ENCODE results near the gene AIFM2.
"Not testable (repeated sequence)": the region's sequence is repeated elsewhere in the genome, so short reads cannot be mapped to it uniquely, and the experiment has no call there.

The AIFM2 gene

DNA sequence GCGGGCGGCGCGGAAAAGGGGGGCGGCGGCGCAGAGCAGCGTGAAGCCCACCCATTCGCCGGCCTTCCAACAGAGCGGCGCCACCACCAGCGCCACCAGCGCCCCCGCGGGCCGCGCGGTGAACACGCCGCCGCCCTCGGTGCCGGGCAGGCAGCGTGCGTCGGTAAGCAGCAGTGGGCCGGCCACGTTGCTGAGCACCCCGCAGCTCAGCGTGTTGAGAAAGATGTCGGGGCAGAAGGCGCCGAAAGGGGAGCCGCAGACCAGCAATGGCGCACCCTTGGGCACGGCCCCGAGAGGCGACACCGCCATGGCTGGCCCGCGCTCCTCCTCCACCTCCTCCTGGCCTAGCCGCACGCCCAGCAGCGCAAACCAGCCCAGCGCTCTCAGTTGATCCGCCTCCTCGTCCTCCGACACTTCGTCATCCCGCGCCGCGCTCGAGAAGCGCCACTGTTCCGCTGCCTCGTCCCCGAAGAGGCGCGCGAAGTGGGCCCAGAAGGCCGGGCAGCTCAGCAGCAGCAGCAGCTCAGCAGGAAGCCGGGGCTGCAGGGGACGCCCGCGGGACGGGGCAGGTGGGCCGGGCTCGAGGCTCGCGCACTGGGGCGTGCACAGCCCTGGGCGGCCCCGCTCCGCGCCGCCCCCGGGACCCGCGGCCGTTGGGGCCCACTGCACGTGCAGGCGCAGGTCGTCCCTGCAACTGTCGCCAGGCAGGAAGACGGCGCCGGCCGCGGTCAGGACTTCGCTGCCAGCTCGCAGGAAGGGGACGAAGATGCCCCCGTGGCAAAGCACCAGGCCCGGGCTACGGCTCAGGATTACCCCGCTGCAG, 13.3 kb upstream of the AIFM2 start:
- DNase-seq (ENCODE audit: low spot score): peak; percentile 77

GRCh38 chr10:70145166-70145665, 12.6 kb upstream of the AIFM2 start:
- no peak for DNase-seq (ENCODE audit: low spot score)

- no peak for DNase-seq (ENCODE audit: low spot score)
Measured at GRCh38 chr10:70144372-70145110, 11.9 kb upstream of the AIFM2 start.

DNA sequence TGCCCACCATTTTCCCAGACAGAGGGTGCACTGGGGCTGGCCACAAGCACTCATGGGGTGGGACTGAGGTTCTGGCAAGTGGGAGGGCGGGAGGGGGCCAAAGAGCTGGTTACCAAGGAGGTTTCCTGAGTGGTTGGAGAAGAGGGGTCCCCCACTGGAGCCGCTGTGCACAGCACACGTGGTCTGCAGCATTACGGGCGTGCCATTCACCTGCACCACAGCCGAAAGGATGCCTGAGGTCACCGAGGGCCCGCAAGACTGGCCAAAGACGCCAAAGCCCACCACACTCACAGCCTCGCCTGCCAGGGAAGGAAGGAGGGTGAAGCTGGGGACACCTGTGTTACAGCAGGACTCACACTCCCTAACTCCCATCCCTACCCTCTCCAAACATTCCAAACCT, 9.9 kb upstream of the AIFM2 start:
- no peak for DNase-seq (ENCODE audit: low spot score)

DNA sequence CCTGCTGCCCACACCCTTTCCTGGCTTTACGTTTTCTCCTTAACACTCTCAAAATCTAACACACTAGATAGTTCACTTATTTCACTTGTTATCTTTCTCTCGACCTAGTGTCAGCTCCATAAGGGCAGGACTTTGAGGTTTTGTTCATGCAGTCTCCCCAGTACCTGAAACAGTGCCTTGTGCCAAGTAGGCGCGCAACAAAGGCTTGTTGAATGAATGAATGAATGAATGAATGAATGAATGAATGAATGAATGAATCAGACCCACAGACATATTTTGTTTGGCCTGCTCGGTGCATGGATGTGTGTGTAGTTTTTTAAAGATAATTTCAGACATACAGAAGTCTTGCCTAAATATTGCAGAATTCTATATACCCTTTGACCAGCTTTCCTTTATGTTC, 7.7 kb upstream of the AIFM2 start:
- DNase-seq (ENCODE audit: low spot score): no peak

DNA sequence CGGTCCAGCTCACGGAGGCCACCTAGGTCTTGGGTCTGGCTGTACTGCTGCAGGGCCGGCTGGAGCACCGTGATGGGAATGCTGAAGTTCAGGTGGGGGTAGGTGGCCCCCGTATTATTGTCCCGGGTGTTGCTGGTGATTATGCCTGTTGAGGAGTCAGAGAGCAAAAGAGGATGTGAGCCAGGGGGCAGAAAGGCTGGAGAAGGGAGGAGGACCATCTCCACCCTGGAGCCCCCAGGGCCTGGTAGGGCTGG, 7.3 kb upstream of the AIFM2 start:
- no peak for DNase-seq (ENCODE audit: low spot score)

- no peak for DNase-seq (ENCODE audit: low spot score)
Measured at GRCh38 chr10:70139151-70139996, 6.7 kb upstream of the AIFM2 start.

- DNase-seq (ENCODE audit: low spot score): no peak
Measured at GRCh38 chr10:70137927-70138883, 5.6 kb upstream of the AIFM2 start.

- DNase-seq (ENCODE audit: low spot score): no peak
Measured at GRCh38 chr10:70137135-70137534, 4.5 kb upstream of the AIFM2 start.

- DNase-seq (ENCODE audit: low spot score): no peak
Measured at GRCh38 chr10:70135684-70136083, 3.1 kb upstream of the AIFM2 start.

- DNase-seq (ENCODE audit: low spot score): no peak
Measured at GRCh38 chr10:70135046-70135445, 2.4 kb upstream of the AIFM2 start.

- DNase-seq (ENCODE audit: low spot score): no peak
Measured at GRCh38 chr10:70131560-70131937, 1.1 kb downstream of the AIFM2 start.

GRCh38 chr10:70130878-70131559, 1.6 kb downstream of the AIFM2 start:
- peak; percentile 79 for DNase-seq (ENCODE audit: low spot score)

DNA sequence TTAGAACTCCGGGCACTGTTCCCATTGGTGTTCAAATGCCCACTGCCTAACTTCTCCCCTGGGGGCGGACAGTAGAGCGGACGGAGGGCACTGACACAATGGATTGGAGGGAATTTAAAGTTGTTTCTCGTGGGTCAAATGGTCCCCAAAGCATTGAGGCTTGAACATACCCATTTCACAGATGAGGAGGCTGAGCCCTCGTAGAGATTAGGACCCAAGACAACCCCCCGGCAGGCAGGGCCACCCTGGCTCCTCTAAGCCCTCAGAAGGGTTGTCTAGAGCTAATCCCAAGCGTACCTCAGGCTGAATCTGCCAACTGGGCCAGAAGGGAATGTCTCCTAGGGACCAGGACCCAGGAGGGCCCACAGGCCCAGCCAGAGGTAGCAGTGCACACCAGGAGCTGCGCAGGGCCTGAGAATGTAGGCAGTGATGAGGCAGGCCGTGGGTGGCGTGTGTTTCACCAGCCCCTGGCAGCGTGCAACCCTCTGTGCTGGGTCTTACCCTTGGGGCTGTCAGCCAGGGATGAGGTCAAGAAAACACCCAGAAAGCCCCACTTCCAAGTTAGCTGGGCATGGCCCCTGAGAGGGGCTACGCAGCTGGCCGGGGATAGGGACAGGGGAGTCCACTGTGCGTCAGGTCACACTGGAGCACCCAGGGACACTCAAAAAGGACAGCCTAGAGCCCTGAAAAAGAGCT, 5.8 kb downstream of the AIFM2 start:
- no peak for DNase-seq (ENCODE audit: low spot score)

DNA sequence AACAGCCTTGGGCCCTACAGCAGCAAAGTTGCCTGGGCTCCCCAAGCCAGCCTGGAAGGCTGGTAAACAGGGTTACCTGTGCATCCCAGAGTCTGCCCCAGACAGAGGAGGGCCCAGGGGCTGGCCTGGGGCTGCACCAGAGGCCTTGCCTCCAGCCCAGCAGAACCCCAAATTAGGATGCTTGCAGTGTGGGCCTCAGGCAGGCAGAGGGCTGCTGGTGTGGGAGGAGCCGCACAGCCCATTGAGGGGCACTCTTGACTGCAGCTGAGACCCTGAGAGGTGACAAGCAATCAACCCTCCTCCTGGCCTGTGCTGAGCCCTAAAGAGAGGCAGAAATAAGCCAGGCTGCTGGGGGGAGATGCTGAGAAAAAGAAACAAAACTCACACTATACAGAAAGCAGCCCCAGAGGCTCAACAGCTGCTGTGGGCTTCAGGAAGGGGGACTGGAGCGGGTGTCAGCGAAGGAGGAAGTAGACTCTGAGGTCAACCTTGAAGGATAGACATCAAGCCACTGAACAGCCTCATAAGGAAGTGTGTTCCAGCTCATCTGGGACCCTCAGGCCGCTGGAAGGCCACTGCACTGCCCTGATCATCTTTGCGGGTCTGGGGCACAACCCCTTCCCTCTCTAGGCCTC, 6.6 kb downstream of the AIFM2 start:
- DNase-seq (ENCODE audit: low spot score): no peak

DNA sequence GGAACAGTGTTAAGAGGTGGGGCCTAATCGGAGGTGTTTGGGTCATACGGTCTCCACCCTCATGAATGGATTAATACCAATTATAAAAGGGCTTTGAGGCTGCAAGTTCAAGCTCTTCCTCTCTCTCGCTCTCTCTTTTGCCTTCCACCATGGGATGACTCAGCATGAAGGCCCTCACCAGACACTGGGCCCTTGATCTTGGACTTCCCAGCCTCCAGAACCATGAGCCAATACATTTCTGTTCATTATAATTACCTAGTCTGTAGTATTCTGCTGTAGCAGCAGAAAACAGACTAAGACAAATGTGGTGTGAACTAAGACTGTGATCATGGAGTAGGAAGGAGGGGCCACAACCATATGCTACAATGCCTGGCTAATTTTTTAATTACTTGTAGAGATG, 7.7 kb downstream of the AIFM2 start:
- DNase-seq (ENCODE audit: low spot score): no peak

DNA sequence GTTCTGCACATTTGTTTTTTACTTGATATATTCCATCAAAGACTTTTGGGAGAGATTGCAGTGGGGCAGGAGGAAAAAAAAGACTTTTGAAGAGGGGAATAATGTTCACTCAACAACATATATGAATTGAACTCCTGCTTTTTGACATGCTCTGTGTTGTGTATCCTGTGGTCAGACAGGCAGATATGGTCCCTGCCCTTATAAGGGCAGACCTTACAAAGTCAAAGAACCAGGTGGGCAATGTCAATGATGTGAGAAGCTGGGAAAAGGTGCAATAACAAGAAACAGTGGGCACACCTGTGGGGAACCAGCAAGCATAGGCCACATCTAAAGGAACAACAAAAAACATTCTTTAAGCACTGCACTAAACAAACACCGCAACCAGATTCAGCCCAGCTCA, 8.2 kb downstream of the AIFM2 start:
- no peak for DNase-seq (ENCODE audit: low spot score)

- no peak for DNase-seq (ENCODE audit: low spot score)
Measured at GRCh38 chr10:70123817-70124216, 8.8 kb downstream of the AIFM2 start.

DNA sequence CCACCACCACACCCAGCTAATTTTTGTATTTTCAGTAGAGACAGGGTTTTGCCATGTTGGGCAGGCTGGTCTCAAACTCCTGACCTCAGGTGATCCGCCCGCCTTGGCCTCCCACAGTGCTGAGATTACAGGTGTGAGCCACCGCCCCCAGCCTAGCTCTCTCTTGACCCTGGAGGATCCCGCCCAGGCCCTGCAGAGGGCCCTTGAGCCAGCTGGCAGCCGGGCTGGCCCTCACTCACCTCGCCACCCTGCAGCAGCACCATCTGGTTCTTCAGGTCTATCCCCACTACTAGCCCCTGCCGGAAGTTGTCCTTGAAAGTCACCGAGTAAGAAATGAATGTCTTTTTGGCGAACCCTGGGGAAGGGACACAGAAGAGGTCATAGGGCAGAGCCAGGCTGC, 9.5 kb downstream of the AIFM2 start:
- DNase-seq (ENCODE audit: low spot score): not testable (repeated sequence)

DNA sequence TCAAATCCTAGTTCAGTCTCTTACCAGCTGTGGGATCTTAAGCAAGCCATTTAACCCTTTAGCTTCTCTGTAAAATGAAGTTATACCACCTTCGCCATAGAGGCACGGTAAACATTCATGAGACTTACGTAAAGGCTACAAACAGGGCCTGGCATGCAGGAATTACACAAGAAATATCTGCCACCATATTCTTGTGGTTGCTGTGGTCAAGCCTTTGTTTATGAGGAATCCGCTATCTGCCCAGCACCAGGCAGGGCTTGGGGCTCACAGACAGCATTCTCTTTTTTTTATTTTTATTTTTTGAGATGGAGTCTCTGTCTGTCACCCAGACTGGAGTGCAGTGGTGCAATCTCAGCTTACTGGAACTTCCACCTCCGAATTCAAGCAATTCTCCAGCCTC, 9.9 kb downstream of the AIFM2 start:
- DNase-seq (ENCODE audit: low spot score): no peak
